Measurements from ENCODE around the gene ADCYAP1.

Gene ADCYAP1

DNA sequence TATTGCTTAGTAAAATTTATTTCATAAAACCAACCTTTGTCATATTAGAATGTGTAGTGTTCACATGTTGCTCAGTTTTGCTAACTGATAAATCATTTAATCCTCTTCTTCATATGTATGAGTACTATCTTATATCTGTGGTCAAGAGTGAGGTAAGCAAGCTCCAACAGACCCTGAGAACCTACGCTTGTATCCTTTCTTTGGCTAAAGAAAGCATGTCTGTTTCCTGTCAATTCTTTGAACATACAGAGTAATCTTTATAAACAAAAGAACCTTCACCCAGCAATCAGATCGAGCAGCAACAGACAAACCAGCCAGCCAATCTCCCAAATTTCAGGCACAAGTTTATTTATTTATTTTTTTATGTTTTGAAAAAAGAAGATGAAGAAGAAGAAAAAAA lies 6.4 kb downstream of the ADCYAP1 start:
- DNase-seq, result no peak

DNA sequence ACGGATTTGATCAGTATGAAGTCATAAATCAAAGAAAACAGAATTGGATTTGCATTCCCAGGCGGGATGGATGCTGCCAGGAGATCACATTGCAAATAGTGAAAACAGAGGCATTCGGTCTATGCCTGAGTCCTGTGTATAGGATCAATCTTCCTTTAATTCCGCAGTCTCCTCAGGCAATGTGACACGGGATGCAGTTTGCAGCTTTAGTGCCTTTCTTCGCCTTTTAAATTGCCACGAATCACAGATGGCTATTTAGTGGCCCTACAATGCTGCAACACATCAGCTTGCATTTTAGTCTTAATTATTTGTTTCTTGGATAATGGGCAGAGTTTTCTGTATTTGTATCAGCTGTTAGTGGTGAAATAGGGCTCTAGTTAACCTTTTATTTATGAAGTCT lies 6.8 kb downstream of the ADCYAP1 start:
- no peak for DNase-seq

DNA sequence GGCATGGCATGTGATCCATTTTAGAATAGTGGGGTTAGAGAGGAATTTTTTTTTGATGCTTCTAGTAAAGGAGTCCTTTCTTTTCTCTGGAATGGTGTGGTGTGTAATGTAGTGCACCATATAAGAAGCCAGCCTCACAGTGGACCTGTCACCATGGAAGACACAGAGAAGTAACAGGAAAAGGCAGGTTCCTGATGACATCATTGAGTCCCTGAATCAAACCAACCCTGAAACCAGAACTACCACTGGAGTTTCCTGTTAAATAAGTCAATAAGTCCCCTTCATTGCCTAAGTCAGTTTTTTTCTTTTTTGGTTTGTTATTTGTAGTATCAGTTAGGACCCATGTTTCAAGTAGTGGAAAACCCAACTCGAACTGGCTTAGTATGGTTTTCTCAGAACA lies 11.9 kb downstream of the ADCYAP1 start:
- no peak for DNase-seq

GRCh38 chr18:919078-919477 lies 14.4 kb downstream of the ADCYAP1 start:
- DNase-seq, result no peak

DNA sequence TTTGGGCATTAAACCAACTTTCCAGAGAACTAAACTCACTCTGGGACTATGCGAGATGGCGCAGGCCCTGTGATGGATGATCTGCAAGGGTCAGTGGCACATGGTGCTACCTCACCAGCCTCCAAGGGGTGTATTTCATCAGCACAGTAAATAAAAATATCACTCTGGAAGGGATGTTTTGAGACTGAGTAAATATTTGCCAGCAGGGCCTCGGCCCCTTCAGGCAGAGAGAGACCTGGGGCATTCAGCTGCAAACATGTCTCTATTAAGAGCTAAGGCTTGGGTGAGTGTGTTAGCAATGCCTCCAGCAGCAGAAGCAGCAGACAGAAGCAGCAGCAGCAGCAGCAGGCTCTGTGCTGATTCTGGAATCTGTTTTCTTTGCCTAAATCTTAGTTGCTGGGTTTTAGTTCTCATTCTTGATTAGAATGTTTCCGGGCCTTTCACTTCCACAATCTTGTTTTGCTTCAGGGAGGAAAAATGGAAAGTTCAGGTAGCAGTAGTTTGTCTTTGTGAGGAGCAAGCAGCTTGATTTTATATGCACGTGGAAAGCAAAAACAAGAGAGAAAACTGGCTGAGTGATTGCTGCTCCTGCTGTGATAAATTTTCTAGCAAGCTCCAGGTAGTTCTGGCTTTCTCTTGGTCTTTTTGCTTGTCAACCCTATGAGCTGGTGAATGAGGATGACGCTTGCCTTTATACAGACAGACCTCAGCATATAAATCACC lies 18.6 kb downstream of the ADCYAP1 start:
- DNase-seq, result no peak

DNA sequence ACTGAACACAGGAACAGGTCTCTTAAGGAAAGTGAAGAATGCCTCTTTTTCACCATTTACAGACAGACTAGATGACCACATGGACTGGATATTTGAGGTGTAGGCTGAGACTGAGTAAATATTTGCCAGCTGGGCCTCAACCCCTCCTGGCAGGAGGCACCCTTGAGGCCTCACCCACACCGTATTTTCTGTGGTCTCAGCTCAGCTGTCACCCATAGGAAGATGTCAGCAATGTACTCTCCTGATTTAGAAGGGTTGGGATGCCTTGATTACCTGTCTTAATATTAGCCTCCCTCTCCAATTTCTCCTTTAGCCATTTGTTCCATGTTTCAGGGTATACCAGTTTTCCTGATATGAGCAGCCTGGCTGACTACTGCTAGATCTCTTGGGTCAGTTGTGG lies 20.3 kb downstream of the ADCYAP1 start:
- DNase-seq, result no peak

GRCh38 chr18:926946-927345 lies 22.3 kb downstream of the ADCYAP1 start:
- DNase-seq, result peak; percentile 35

GRCh38 chr18:933082-933481 lies 28.4 kb downstream of the ADCYAP1 start:
- DNase-seq, result no peak

DNA sequence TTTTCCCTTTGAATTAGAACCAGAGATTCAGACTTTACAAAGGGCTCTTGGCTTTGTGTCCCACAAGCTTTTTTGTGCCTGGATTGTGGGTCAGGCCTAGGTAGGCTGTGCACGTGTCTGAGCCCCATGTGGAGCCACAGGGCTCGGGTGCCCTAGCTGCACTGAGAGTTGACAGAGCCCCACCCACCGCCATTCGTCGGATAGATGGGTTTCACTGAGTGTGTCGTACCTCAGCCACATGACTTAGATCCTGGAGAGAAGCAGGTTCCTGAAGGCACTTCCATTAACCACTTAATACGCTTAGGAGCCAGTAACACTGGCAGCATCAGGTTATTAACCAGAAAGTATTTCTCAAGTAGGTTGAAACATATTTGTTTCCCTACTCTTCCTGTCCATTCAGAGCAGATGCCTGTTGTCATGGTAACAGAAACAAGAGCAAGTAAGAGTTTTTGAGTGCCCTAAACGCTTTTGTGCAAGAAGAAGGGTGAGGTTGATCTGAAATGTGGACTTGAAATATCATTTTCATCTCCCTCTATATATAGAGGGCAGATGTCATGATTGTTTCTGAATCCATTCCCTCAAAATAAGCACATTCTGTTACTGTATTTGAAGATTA lies 30.0 kb downstream of the ADCYAP1 start:
- no peak for DNase-seq

GRCh38 chr18:936941-937340 lies 32.3 kb downstream of the ADCYAP1 start:
- no peak for DNase-seq

DNA sequence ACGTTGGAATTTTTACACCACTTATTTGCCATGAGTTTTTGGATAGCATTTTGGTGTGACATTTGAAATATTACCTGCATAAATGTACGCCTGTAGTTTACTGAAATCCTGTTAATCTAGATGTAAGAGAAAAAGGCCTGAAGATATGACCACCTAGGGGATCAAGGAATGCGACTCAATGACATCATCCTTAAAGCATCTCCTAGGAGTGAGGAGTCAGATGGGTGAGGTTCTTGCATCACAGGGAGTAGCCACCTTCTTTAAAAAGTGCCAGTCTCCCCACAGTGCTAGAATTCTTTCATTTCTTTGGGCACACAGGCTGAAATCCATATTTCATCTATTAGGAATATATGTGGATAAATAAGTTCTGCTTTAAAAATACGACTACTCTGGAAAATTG lies 34.5 kb downstream of the ADCYAP1 start:
- peak; percentile 35 for DNase-seq

- no peak for DNase-seq
These were observed 35.3 kb downstream of the ADCYAP1 start for GRCh38 chr18:939958-940357.

- DNase-seq, result no peak
These were observed 36.7 kb downstream of the ADCYAP1 start for GRCh38 chr18:941331-941730.

- peak; percentile 78 for DNase-seq
These were observed 39.8 kb downstream of the ADCYAP1 start for GRCh38 chr18:944440-944839.

DNA sequence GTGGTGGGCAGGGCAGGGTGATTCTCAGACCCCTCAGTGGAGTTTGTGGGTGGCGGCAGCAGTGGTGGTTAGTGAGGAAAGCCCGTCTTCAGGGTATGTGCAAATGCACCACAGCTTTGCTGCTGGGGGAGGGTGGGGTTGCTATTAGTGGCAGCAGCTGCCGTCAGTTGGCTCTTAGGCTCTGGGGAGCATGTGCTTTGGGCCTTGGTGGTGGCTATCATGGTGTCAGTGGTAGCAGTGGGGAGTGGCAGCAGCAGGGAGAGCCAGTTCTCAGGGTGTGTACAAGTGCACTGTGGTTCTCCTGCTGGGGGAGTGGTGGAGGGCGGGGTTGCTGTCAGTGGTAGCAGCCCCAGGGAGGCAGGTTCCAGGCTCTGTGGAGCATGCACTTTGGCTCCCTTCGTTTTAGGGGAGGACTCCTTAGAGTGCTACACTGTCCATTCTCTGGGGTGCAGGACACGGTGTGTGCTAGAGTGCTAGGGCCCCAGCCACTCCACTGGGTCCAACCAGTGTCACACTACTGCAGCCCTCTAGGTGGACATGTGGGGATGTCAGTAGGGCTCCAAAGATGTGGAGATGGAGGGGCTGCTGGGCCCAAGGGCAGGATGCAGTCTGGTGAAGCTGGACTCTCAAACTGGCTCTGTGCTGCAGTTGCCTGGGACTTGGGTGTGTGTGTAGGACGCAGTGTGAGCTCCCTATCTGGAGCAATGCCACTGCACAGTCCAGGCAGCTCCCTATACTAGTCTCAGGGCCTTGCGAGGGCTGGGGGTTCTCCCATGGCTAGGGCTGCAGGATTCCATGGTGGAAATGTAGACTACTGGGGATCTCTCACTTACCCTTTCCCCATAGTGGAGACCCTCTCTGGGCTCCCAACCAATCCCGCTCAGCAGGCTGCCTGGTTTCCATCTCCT lies 45.3 kb downstream of the ADCYAP1 start:
- DNase-seq, result no peak

DNA sequence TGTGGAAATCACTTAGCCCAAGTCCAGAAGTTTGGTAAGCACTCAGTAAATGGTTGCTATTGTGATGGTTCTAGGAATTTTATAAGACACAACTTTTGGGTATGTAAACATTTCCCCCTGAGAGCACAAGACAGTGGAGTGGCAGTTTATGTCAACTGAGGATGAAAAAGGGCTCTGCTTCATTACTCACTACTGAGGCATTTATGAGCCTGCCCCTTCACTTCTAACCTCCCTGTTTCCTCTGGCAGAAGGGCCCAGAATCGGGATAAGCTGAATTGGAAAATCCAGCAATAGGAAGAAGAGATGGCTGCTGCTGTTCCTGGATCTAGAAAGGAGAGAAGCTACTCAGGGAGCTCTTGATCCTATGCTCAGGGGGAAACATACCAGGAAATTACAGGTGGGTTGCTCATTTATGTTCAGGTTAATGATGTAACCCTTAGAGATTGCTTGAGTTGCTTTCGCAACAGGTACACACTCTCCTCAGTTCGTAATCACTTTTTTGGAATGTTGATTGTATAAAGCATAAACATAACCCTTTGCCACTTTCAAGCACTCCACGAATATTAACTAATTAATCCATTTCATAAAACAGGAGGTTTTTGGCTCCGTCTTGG lies 46.3 kb downstream of the ADCYAP1 start:
- DNase-seq, result no peak

DNA sequence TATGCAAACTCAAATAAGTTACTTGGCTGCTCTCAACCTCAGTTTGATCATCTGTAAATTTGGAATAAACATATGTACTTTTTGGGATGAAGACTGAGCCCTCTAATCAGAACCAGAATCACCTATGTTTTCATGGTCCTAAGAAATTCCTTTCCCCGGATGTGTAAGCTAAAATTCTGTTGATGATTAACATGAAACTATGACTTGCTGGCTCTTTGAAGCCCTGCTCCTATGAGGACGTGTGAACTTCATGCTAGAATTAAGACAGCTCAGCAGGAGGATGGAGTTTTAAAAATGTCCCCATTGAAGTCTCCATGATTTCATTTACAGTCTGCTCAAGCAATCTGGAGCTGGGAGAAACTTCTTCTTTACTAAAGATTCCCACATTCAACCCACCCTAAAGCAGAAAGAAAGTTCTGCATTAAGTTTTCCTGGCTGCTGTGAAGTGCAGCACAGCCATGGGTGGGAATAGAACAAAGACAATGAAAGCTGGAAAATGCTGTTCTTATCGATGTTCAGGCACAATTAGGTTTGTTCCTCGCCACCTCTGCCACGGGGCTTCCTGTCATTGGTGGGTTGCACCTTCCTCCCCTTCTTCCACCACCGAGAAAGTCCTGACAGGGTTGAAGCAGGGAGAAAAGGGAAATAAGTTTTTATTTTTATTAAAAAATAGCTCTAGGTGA lies 50.9 kb downstream of the ADCYAP1 start:
- no peak for DNase-seq

DNA sequence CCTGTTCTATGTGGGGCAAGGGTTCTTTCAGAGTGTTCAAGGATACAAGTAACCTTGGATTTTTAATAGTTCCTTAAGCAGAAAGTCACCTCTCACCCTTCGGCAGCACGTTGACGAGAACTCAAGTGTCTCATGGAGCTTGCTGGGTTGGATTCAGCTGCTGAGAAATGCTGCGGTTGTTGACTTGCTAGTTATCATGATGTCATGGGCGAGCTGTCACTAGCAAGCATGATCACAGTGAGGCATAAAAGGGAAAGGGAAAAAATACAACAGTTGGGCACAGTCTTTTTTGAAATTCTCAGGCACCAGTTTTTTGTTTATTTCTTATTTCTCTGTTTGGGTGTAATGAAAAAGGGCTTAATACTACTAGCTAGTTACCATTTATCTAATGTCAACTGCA lies 53.2 kb downstream of the ADCYAP1 start:
- no peak for DNase-seq

DNA sequence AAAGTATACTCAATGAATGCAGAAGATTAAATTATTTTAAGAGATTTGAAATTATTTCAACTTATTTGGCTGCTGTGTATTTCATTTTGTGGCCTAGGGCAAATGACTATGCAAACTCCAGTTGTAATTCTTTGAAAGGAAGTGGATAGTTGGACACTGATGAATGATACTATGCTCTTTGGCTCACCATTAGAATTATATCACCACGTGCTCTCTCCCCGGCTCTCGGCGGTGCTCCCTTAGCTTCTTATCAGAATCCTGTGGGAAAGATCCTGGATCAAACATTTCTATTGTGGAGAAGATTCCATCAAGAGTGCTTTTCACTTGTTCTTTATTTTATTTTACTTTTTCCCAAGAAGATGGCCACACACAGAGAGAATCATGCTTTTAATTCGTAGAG lies 55.2 kb downstream of the ADCYAP1 start:
- DNase-seq, result no peak

Data from fibroblast of skin of right biceps (primary cell).